ENCODE results near the gene AKAP6. TPM values are rescaled to one million over a fixed set of nuclear protein-coding genes. Genes with fewer than 3 reads are reported as not detected.

The AKAP6 gene
- total and polyA plus RNA-seq, 10 of the 15 experiments (the other 5 are each of a cell fraction or from before 2014, with no cell fraction given) = 0.35 to 5.9 (median 2.2) TPM

GRCh38 chr14:32432813-32433538, 103.9 kb downstream of the AKAP6 start:
- TF ChIP-seq NFIC (IDR thresholded peaks at IDR 0.05; ENCODE audit: low read depth, low read length) (peak; percentile 53; the same call in 1 of the 2 replicates), RUNX3 (IDR thresholded peaks at IDR 0.05; ENCODE audit: low read length) (0 out of 2 replicates have a peak, but pooled peaks have one; percentile 17), ATF2 (IDR thresholded peaks at IDR 0.05; ENCODE audit: low read length) (peak; percentile 34; the same call in 1 of the 2 replicates), MEF2A (IDR thresholded peaks at IDR 0.05; ENCODE audit: insufficient read depth, low read depth, low read length) (peak; percentile 92), POLR2AphosphoS2 (IDR thresholded peaks at IDR 0.05; ENCODE audit: low read depth, low read length) (no peak), SRF (IDR thresholded peaks at IDR 0.05; ENCODE audit: low read depth in 2 of 2, low read length in 2 of 2) (peak in 1 of 2 experiments; percentile 66; a peak in 1 of 4 replicates)
- ChIA-PET RAD21 (ENCODE audit: unreplicated experiment) (no interaction called here), SMC1A (ENCODE audit: uncharacterized antibody, unreplicated experiment) (interaction anchor here (0.6 kb wide), 2 partner anchors 602 to 1198 kb away, joined by 3 read pairs; no protein-coding TSS in a partner anchor), CTCF (interaction anchor here (0.8 kb wide), 1 partner anchor 15 kb away, joined by 3 read pairs; no protein-coding TSS in a partner anchor), POLR2A (interaction anchor here (0.8 kb wide), 1 partner anchor 15 kb away, joined by 4 read pairs; no protein-coding TSS in a partner anchor)
- no peak for ATAC-seq
- peak overlapping the region; percentile 68 for H3K4me2 ChIP-seq (ENCODE audit: control insufficient read depth, insufficient read depth)
- H3K4me3 ChIP-seq = peak overlapping the region; percentile 45; the same call in 1 of the 2 replicates
- H3K9me3 ChIP-seq (replicated peaks; ENCODE audit: control insufficient read depth, insufficient read depth, low read length) = no peaks in the 10 kb centered on the region
- H3K9ac ChIP-seq (ENCODE audit: control insufficient read depth, insufficient read depth, low read length) = peak overlapping the region; percentile 44; the same call in 1 of the 2 replicates
- no peaks in the 10 kb centered on the region for H4K20me1 ChIP-seq (ENCODE audit: control insufficient read depth, insufficient read depth)
- intact Hi-C loops (cut with micrococcal nuclease; ENCODE audit: unreplicated experiment) = no loop called here
- H3K27ac ChIP-seq (ENCODE audit: control insufficient read depth, insufficient read depth) = peak overlapping the region; percentile 58; the same call in 1 of the 2 replicates
- FAIRE-seq = no peak
- DNase-seq (ENCODE audit: low read depth, low spot score) = no peak
- in situ Hi-C loops (cut with MboI) = no loop called here
- no peaks in the 10 kb centered on the region for H3K36me3 ChIP-seq (ENCODE audit: control insufficient read depth in 2 of 2, insufficient read depth in 2 of 2, low read length in 1 of 2)
- WGBS (ENCODE audit: insufficient coverage, insufficient replicate concordance, low lambda C conversion rate, missing lambda C conversion rate) = 75% methylated on average over 8 of the region's 8 CpGs
- H3K79me2 ChIP-seq (ENCODE audit: control insufficient read depth, insufficient read depth, low read length) = no peaks in the 10 kb centered on the region
- H3K4me1 ChIP-seq (ENCODE audit: control insufficient read depth, insufficient read depth, low read length) = peaks cover 19% of the 10 kb centered on the region
- H2AFZ ChIP-seq (ENCODE audit: control insufficient read depth, low read depth, low read length) = no peak overlapping the region
- no TSS peak for BruUV-seq (replicated peaks)
- no peaks in the 10 kb centered on the region for H3K27me3 ChIP-seq (replicated peaks in 1 of 2; ENCODE audit: control insufficient read depth in 2 of 2, insufficient read depth in 2 of 2, low read length in 1 of 2)
